B cell (primary cell): ENCODE data around the gene ASCL2.

Experiments used
- CTCF ChIP-seq: fragments of 200-600 bp; IDR thresholded peaks from one replicate; pipeline ENCODE4 v1.8.0; 2022; ENCODE audit warnings: antibody characterized with exemption, mild to moderate bottlenecking
- EZH2 ChIP-seq: IDR thresholded peaks from 2 replicates; pipeline ENCODE4 v1.6.1; 2012; ENCODE audit warnings: borderline replicate concordance, low read depth, mild to moderate bottlenecking, moderate library complexity, low read length; ENCODE audit not compliant: insufficient read depth, poor library complexity, severe bottlenecking

DNA sequence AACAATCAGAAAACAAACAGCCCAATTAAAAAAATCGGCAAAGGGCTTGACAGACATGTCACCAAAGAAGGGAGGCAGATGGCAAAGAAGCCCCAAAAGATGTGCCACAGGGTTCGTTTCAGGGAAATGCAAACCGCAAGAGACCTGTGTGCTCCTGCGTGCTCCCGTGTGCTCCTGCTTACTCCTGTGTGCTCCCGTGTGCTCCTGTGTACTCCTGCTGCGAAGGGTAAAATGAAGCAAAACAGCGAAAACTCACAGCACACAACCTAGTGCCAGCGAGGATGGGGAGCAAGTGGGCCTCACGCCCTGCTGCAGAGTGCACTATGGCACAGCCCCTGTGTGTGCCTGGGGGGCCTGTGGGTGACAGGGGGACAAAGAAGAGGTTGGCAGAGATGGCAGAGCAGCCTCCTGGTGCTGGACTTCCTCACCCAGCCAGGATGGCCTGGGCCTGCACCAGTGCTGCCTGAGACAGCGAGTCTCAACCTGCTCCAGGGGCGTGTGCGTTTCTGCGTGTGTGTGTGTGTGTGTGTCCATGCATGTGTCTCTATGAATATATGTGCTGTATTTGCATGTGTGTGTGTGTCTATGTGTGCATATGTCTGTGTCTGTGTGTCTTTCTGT, 14.0 kb downstream of the ASCL2 start:
- TF ChIP-seq CTCF (no peak), EZH2 (no peak)
